GM19193 (cell line): ENCODE measurements around the gene SAPCD1.

ENCODE experiments used
- POLR2A ChIP-seq: IDR thresholded peaks from 4 replicates; pipeline ENCODE4 v1.6.1; 2011; ENCODE audit not compliant: insufficient read depth, insufficient read length; ENCODE audit errors: extremely low read depth

The SAPCD1 gene

GRCh38 chr6:31792761-31793171, 30.3 kb downstream of the SAPCD1 start:
- TF ChIP-seq POLR2A = no peak

GRCh38 chr6:31794294-31794865, 31.9 kb downstream of the SAPCD1 start:
- no peak for TF ChIP-seq POLR2A

- TF ChIP-seq POLR2A = no peak
These were observed 32.6 kb downstream of the SAPCD1 start for GRCh38 chr6:31794866-31795615.

GRCh38 chr6:31795616-31796298, 33.3 kb downstream of the SAPCD1 start, which contains the start of gene VARS1:
Gene VARS1, minus strand, starts transcription at chr6:31795752. Its CDS starts 535 bp downstream, at chr6:31795217.
- TF ChIP-seq POLR2A = peak; percentile 68

GRCh38 chr6:31796993-31797385, 34.5 kb downstream of the SAPCD1 start:
- TF ChIP-seq POLR2A = no peak

- no peak for TF ChIP-seq POLR2A
These were observed 35.1 kb downstream of the SAPCD1 start for GRCh38 chr6:31797588-31797987.

GRCh38 chr6:31799781-31800180, 37.3 kb downstream of the SAPCD1 start:
- TF ChIP-seq POLR2A = no peak

GRCh38 chr6:31805939-31806469, 43.5 kb downstream of the SAPCD1 start:
- TF ChIP-seq POLR2A = no peak

GRCh38 chr6:31806470-31807272, 44.2 kb downstream of the SAPCD1 start, which contains the start of gene LSM2:
Gene LSM2, minus strand, starts transcription at chr6:31806966. Its CDS starts 209 bp downstream, at chr6:31806757.
- TF ChIP-seq POLR2A = peak; percentile 95

- no peak for TF ChIP-seq POLR2A
These were observed 49.2 kb downstream of the SAPCD1 start for GRCh38 chr6:31811645-31812044.

- TF ChIP-seq POLR2A = no peak
These were observed 51.0 kb downstream of the SAPCD1 start for GRCh38 chr6:31813465-31813849.
